ENCODE results near the gene NLRP3.
"Not testable (repeated sequence)": the region's sequence is repeated elsewhere in the genome, so short reads cannot be mapped to it uniquely, and the experiment has no call there.

The NLRP3 gene

GRCh38 chr1:247415423-247416361, at the start of gene NLRP3:
Gene NLRP3, plus strand, starts transcription at chr1:247416173. Its CDS starts 2,628 bp downstream, at chr1:247418801.
- peak; percentile 41 for DNase-seq

GRCh38 chr1:247366345-247366744, 49.6 kb upstream of the NLRP3 start:
- DNase-seq, result not testable (repeated sequence)

GRCh38 chr1:247366926-247367645, 48.9 kb upstream of the NLRP3 start:
- DNase-seq, result no peak

GRCh38 chr1:247367786-247368422, 48.1 kb upstream of the NLRP3 start:
- DNase-seq, result no peak

- DNase-seq, result no peak
Measured at GRCh38 chr1:247368490-247369145, 47.4 kb upstream of the NLRP3 start.

GRCh38 chr1:247370786-247371732, 44.9 kb upstream of the NLRP3 start:
- no peak for DNase-seq

GRCh38 chr1:247371801-247372259, 44.1 kb upstream of the NLRP3 start:
- DNase-seq, result no peak

- peak; percentile 30 for DNase-seq
Measured at GRCh38 chr1:247373721-247374141, 42.2 kb upstream of the NLRP3 start.

- DNase-seq, result not testable (repeated sequence)
Measured at GRCh38 chr1:247374651-247375334, 41.2 kb upstream of the NLRP3 start.

- DNase-seq, result no peak
Measured at GRCh38 chr1:247375747-247376146, 40.2 kb upstream of the NLRP3 start.

GRCh38 chr1:247376659-247377058, 39.3 kb upstream of the NLRP3 start:
- no peak for DNase-seq

- not testable (repeated sequence) for DNase-seq
Measured at GRCh38 chr1:247377656-247378055, 38.3 kb upstream of the NLRP3 start.

GRCh38 chr1:247378334-247379073, 37.5 kb upstream of the NLRP3 start:
- no peak for DNase-seq

- DNase-seq, result no peak
Measured at GRCh38 chr1:247385283-247385682, 30.7 kb upstream of the NLRP3 start.

- DNase-seq, result no peak
Measured at GRCh38 chr1:247386217-247386616, 29.8 kb upstream of the NLRP3 start.

GRCh38 chr1:247386687-247387086, 29.3 kb upstream of the NLRP3 start:
- no peak for DNase-seq

GRCh38 chr1:247387096-247387495, 28.9 kb upstream of the NLRP3 start:
- DNase-seq, result no peak

GRCh38 chr1:247387565-247387964, 28.4 kb upstream of the NLRP3 start:
- no peak for DNase-seq

GRCh38 chr1:247390116-247390791, 25.7 kb upstream of the NLRP3 start:
- peak; percentile 78 for DNase-seq

All from activated effector memory CD4-positive, alpha-beta T cell treated with Interleukin-2 at 50 U/mL for 16 hours (primary cell).